Kidney (tissue), 14 donors: ENCODE results near the gene HSD11B2. TPM values are rescaled to one million over a fixed set of nuclear protein-coding genes. Genes with fewer than 3 reads are reported as not detected.

Source experiments
- DNase-seq, 5 donors: peaks; one replicate each; pipeline ENCODE4 v3.0.0-alpha.2; 2013 to 2020
- FAIRE-seq: peaks from 2 replicates; lab custom pipeline; 2012; peaks lifted over from hg19 to GRCh38; lab: Jason Lieb, UNC
- H3K27ac ChIP-seq, 2 donors: one replicate each; pipeline ENCODE4 v1.7.0; 2013; ENCODE audit warnings: low read depth in 2 of 2, low read length in 2 of 2, inconsistent platforms in 1 of 2
- H3K27me3 ChIP-seq: one replicate; pipeline ENCODE4 v1.7.1; 2013; ENCODE audit warnings: low read length, inconsistent platforms; ENCODE audit not compliant: control insufficient read depth, insufficient read depth
- H3K36me3 ChIP-seq, 3 donors: one replicate each; pipeline versions ENCODE4 v1.7.0 to v1.7.1; 2013; ENCODE audit warnings: low read length in 3 of 3, control low read depth in 1 of 3, inconsistent platforms in 1 of 3; ENCODE audit not compliant: insufficient read depth in 3 of 3, control insufficient read depth in 2 of 3
- H3K4me1 ChIP-seq, 3 donors: one replicate each; pipeline versions ENCODE4 v1.7.0 to v1.7.1; 2013; ENCODE audit warnings: low read length in 3 of 3, inconsistent platforms in 1 of 3, low read depth in 1 of 3; ENCODE audit not compliant: control insufficient read depth in 2 of 3, insufficient read depth in 2 of 3
- H3K4me3 ChIP-seq, 3 donors: one replicate each; pipeline versions ENCODE4 v1.7.0 to v1.8.1; 2013; ENCODE audit warnings: low read length in 3 of 3, control low read depth in 1 of 3, inconsistent platforms in 1 of 3
- H3K9ac ChIP-seq, 3 donors: one replicate each; pipeline versions ENCODE4 v1.7.0 to v1.7.1; 2013; ENCODE audit warnings: low read length in 3 of 3, control low read depth in 1 of 3, inconsistent platforms in 1 of 3
- H3K9me3 ChIP-seq, 3 donors: one replicate each; pipeline versions ENCODE4 v1.7.0 to v1.7.1; 2013; ENCODE audit warnings: low read length in 3 of 3, control low read depth in 1 of 3, inconsistent platforms in 1 of 3; ENCODE audit not compliant: control insufficient read depth in 2 of 3, insufficient read depth in 1 of 3
- intact Hi-C: fragments of 100-400 bp; cut with DNase I; formaldehyde crosslinking; loops from one replicate; pipeline ENCODE4 v1.11.1; 2022
- polyA plus RNA-seq: library from polyadenylated mRNA; stranded (reverse); fragments of 350-450 nt; fragmentation: Illumina TruSeq; extraction: RNeasy Lipid Tissue Mini Kit (QIAGEN cat#74804); gene quantifications from one replicate; pipeline ENCODE4 v1.2.3, GENCODE V29; 2014; ENCODE audit warnings: low read depth, low replicate concordance; ENCODE audit not compliant: insufficient read depth
- total RNA-seq: library from RNA; stranded (reverse); fragmentation: NEBNext Ultra II Directional; extraction: Animal tissue kit (Norgen Biotek cat#: 25700); gene quantifications from one replicate; pipeline ENCODE4 v1.2.1, GENCODE V29; 2021
- TF ChIP-seq, protein P1 (sequence below): IDR thresholded peaks from 3 replicates; pipeline ENCODE4 v1.5.1; 2012; ENCODE audit warnings: mild to moderate bottlenecking, moderate library complexity, borderline replicate concordance; ENCODE audit not compliant: insufficient read depth; ENCODE audit errors: extremely low read depth
- donor health status: control.
- donor health status: control.
- donor health status: control.
- donor health status: control.
- donor health status: control.
- donor health status: DM: yes; HTN: yes; CAD: no.
- donor health status: Normal renal cell carcinoma (clear cell type).

HSD11B2 gene
- total and polyA plus RNA-seq, 2 donors from 2014 or later = 139 to 1,022 TPM

DNA sequence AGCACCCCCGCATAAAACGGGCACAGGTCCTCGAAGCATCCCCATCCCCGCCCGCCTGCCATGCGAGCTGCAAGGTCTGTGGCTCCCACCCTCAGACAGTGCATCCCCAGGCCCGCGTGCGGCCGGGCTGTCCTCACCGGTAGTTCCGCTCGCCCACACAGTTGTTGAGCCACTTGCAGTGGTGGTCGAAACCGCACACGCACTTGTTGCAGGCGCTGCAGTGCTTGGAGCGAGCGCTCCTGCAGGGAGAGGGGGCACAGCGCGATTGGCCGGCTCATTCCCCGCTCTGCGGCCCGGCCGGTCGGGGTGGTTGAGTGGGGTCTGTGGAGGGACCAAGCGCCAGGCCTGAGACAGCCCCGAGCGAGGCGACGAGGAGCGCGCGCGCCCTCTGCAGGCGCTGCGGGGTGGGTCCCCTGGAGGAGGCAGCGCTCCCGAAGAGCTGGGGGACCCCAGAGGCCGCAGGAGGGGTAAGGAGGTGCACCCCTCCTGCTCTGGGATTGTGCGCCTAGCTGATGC, 31.6 kb upstream of the HSD11B2 start:
- no peak for FAIRE-seq
- Histone ChIP-seq H3K4me3 (no peak overlapping the region), H3K9ac (no peak overlapping the region)

DNA sequence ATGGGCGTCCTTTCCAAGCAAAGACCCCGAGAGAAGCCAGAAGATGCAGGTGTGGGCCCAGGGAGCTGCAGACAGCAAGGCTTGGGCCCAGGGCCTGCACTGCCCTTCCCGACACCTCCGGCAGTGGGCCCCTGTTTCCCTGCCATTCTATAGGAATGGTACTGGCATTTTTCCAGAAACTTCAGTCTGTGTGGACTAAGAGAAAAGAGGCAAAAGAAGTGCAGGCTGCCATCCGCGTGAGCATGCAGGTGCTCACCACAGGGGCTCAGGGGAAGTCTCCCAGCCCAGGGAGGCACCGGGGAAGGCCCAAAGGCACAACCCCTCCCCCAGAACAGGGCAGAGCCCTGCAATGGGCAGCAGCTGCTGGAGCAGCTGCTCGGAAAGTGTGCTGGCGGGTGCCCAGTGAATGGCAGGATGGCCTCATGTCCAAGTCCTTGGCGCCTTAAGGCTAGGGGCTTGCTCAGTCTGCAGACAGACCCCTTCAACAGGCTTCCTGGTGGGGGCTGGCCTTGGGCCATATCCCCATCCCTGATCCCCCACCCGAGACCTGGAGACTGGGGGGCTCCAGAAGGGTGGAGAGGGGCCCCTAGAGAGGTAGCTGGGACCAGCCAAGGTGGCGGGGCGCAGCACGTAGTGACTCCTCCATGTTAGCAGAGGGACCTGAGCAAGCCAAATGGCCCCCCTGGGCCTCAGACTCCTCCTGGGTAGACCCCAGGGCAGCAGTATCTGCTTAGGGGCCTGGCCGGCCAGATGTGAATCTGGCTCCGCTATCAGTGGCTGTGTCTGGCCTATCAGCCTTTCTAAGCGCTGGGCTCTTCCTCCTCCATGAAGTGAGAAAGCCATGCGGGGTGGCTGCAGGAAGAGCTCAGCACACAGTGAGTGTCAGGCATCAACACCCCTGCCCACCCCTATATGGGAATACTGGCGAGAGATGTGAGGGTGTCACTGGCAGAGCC, 30.9 kb upstream of the HSD11B2 start:
- Histone ChIP-seq H3K9ac (no peak overlapping the region), H3K9me3 (no peaks in the 10 kb centered on the region), H3K4me1 (peaks cover 0 to 25% (median 2%) of the 10 kb centered on the region in 3 donors), H3K27ac (no peak overlapping the region), H3K4me3 (no peak overlapping the region), H3K27me3 (no peaks in the 10 kb centered on the region), H3K36me3 (no peaks in the 10 kb centered on the region)
- TF ChIP-seq, protein P1, sequence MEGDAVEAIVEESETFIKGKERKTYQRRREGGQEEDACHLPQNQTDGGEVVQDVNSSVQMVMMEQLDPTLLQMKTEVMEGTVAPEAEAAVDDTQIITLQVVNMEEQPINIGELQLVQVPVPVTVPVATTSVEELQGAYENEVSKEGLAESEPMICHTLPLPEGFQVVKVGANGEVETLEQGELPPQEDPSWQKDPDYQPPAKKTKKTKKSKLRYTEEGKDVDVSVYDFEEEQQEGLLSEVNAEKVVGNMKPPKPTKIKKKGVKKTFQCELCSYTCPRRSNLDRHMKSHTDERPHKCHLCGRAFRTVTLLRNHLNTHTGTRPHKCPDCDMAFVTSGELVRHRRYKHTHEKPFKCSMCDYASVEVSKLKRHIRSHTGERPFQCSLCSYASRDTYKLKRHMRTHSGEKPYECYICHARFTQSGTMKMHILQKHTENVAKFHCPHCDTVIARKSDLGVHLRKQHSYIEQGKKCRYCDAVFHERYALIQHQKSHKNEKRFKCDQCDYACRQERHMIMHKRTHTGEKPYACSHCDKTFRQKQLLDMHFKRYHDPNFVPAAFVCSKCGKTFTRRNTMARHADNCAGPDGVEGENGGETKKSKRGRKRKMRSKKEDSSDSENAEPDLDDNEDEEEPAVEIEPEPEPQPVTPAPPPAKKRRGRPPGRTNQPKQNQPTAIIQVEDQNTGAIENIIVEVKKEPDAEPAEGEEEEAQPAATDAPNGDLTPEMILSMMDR = no peak
- no peak for FAIRE-seq
- DNase-seq = peak in 1 of 5 donors; percentile 60
- intact Hi-C loops = no loop called here

More for the DNA sequence above, 31.6 kb upstream of the HSD11B2 start:
- Histone ChIP-seq H3K27me3 (no peaks in the 10 kb centered on the region), H3K36me3 (no peaks in the 10 kb centered on the region), H3K27ac (no peak overlapping the region), H3K9me3 (no peaks in the 10 kb centered on the region), H3K4me1 (peaks cover 0 to 21% (median 0%) of the 10 kb centered on the region in 3 donors)
- intact Hi-C loops = no loop called here
- TF ChIP-seq, protein P1 = peak; percentile 67
- DNase-seq = peak; percentile 73 to 85 (median 80)

DNA sequence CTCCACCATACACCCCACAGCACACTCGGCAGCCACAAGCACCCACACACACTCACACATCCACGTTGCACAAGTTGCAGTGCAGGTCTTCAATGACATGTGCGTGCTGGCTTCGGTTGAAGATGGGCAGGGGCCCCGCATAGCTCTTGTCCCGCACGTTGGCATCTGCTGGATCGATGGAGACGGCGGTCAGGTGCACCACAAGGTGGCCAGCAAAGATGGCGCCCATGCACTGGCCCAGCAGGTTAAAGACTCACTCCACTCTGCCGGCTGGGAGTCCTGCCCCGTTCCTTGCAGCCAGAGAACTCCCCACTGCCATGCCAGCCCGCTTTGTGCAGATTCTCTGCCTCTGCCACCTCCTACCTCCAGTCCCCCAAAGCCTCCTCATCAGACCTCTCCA, 30.0 kb upstream of the HSD11B2 start:
- TF ChIP-seq, protein P1 = no peak
- Histone ChIP-seq H3K27me3 (no peaks in the 10 kb centered on the region), H3K36me3 (no peaks in the 10 kb centered on the region), H3K4me1 (peaks cover 0 to 28% (median 3%) of the 10 kb centered on the region in 3 donors), H3K9me3 (no peaks in the 10 kb centered on the region), H3K4me3 (no peak overlapping the region), H3K9ac (no peak overlapping the region), H3K27ac (no peak overlapping the region)
- intact Hi-C loops = no loop called here
- DNase-seq (no peak), FAIRE-seq (no peak)
